B cell (primary cell): Measurements from ENCODE around the gene BCAR3.

ENCODE experiments used
- EZH2 ChIP-seq: IDR thresholded peaks from 2 replicates; pipeline ENCODE4 v1.6.1; 2012; ENCODE audit warnings: borderline replicate concordance, low read depth, mild to moderate bottlenecking, moderate library complexity, low read length; ENCODE audit not compliant: insufficient read depth, poor library complexity, severe bottlenecking
- TF ChIP-seq, protein P1 (sequence below): fragments of 200-600 bp; IDR thresholded peaks from one replicate; pipeline ENCODE4 v1.8.0; 2022; ENCODE audit warnings: antibody characterized with exemption, mild to moderate bottlenecking

DNA sequence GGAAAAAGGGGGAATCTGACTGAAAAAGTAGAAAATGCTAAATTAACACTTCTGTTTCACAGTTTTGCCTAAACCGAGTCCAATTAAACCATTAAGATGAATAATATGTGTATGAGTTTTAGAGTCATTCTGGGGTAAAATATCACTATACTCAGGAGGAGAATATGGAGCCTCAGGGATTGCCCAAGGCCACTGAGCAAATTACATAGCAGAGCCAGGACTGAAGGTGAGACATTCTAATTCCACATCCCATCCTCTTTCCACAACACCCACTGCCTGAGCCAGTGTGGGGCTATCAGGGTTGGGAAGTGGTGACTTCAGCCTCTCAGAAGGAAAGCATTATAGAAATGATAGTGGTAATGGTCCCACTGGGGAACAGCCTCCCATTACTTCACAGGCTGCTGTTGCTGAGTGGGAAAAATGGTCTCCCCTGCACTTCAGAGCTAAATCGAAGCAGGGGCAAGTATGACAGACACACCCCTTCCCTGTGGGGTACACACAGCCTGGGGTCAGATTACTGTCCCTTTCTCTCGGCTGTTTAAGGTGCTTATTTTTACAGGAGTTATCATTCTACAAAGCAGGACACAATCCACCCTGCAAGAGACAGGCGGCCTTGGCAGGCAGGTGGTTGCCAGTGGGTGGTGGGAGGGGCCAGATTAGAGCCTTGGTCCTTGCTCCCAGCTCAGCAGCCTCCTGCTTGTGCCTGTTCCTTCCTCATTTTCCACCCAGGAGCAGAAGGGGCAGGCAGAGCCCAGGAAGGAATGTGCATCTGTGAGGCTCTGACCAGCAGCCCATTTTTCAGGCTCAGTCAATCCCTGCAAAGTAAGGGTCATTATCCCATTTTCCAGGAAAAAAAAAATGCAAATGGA lies 9.5 kb upstream of the BCAR3 start:
- TF ChIP-seq EZH2: no peak
- TF ChIP-seq, protein P1, sequence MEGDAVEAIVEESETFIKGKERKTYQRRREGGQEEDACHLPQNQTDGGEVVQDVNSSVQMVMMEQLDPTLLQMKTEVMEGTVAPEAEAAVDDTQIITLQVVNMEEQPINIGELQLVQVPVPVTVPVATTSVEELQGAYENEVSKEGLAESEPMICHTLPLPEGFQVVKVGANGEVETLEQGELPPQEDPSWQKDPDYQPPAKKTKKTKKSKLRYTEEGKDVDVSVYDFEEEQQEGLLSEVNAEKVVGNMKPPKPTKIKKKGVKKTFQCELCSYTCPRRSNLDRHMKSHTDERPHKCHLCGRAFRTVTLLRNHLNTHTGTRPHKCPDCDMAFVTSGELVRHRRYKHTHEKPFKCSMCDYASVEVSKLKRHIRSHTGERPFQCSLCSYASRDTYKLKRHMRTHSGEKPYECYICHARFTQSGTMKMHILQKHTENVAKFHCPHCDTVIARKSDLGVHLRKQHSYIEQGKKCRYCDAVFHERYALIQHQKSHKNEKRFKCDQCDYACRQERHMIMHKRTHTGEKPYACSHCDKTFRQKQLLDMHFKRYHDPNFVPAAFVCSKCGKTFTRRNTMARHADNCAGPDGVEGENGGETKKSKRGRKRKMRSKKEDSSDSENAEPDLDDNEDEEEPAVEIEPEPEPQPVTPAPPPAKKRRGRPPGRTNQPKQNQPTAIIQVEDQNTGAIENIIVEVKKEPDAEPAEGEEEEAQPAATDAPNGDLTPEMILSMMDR: no peak
